K562 (cell line): ENCODE results near the gene RAB3GAP1.

Experiments
- CTCF ChIP-seq, 3 experiments: IDR thresholded peaks in 2 of 3; conservative IDR thresholded peaks in 1 of 3; 2 replicates each; pipeline ENCODE4 v1.5.1; 2011 to 2012; ENCODE audit warnings: low read length in 3 of 3, mild to moderate bottlenecking in 3 of 3, control low read depth in 2 of 3, improper control_type of control experiment in 1 of 3, inconsistent platforms in 1 of 3, low read depth in 1 of 3, mixed read lengths in 1 of 3, moderate library complexity in 1 of 3; ENCODE audit not compliant: insufficient read depth in 2 of 3
- USF1 ChIP-seq: sonication (generic); formaldehyde crosslinking; IDR thresholded peaks from 2 replicates; pipeline ENCODE4 v1.9.0; 2022; ENCODE audit warnings: mild to moderate bottlenecking, missing genetic modification reagents

DNA sequence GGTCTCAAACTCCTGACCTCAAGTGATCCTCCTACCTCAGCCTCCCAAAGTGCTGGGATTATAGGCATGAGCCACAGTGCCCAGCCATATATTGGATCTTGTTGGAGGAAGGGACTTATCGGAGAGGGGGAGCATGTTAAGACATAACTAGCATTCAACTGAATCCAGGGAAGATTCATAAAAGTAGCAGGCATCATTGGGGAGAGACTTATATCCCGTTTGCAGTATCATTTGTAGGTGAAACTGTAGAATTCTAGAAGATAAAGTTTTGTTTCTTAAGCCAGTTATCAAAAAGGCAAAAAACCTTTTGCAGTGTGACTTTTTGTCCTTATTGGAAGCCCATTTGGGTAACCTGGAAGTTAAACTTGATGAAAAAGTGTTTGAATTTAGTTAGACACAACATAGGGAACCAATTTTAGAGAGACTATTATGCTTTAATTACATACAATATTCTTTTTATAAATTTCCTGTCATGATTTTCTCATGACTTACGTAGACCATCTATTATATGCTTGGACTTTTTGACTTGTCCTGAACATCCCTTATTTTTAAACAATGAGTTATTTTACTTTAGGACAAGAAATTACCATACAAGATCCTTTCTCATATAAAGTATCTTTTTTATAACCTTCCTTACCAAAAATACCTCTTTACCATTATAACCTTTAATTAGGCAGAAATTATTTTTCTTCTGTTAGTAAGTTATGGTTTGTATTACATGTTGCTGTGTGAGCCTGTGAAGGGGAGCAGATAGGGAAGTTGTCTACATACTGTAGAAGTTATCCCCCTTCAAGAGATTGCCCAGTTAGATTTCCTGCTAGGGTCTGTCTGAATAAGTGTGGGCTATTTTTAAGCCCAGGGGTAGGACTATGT lies 20.3 kb downstream of the RAB3GAP1 start:
- TF ChIP-seq USF1 (CRISPR knock-in tag) (no peak), CTCF (IDR thresholded peaks at IDR 0.05 in 2 of 3, conservative IDR thresholded peaks at IDR 0.05 in 1 of 3; ENCODE audit: insufficient read depth in 2 of 3, low read depth in 1 of 3, low read length in 3 of 3) (no peak)
